ENCODE results near the gene NEUROG3.

GRCh38 chr10:69577268-69578232 is 4.3 kb upstream of the NEUROG3 start:
- TF ChIP-seq CTCF (IDR thresholded peaks at IDR 0.05) (no peak), POLR2A (IDR thresholded peaks at IDR 0.05) (no peak)

All from testis (tissue), 2 donors.